ENCODE results near the gene GPR157. TPM values are rescaled to one million over a fixed set of nuclear protein-coding genes. Genes with fewer than 3 reads are reported as not detected.

GPR157 gene
- total and polyA plus RNA-seq, 10 of the 15 experiments (the other 5 are each of a cell fraction or from before 2014, with no cell fraction given) = 0.66 to 15.9 (median 3.1) TPM

GRCh38 chr1:9143250-9143649 lies 14.3 kb upstream of the GPR157 start (continued):
- TF ChIP-seq BCL3 (IDR thresholded peaks at IDR 0.05; ENCODE audit: borderline replicate concordance, insufficient read depth, low read depth, low read length, poor library complexity, severe bottlenecking) = no peak
- TF ChIP-seq CHD1 (IDR thresholded peaks at IDR 0.05; ENCODE audit: low read depth, low read length) = no peak
- no peak for TF ChIP-seq SP1 (IDR thresholded peaks at IDR 0.05; ENCODE audit: low read depth, low read length)
- no peak for TF ChIP-seq E4F1 (IDR thresholded peaks at IDR 0.05; ENCODE audit: borderline replicate concordance, partially characterized antibody)
- TF ChIP-seq DPF2 (IDR thresholded peaks at IDR 0.05) = no peak
- TF ChIP-seq PAX8 (IDR thresholded peaks at IDR 0.05) = no peak
- TF ChIP-seq ASH2L (IDR thresholded peaks at IDR 0.05; ENCODE audit: borderline replicate concordance, low read depth) = no peak
- no peak for TF ChIP-seq TBL1XR1 (IDR thresholded peaks at IDR 0.05; ENCODE audit: low read depth, low read length)
- no peak for TF ChIP-seq SUZ12 (IDR thresholded peaks at IDR 0.05; ENCODE audit: unreplicated experiment)
- no peak for TF ChIP-seq USF1 (IDR thresholded peaks at IDR 0.05; ENCODE audit: borderline replicate concordance, extremely low read length, insufficient read depth, low read depth, low read length)
